Neural cell (in vitro differentiated cells): ENCODE results near the gene FHOD3.

Experiments used
- EZH2 ChIP-seq: fragments of 200-600, 300-800 bp; shearing (Covaris generic), sonication (generic); IDR thresholded peaks from 2 replicates; pipeline ENCODE4 v1.6.1; 2014; ENCODE audit warnings: antibody characterized with exemption, low read length, borderline replicate concordance, mild to moderate bottlenecking; ENCODE audit not compliant: insufficient read depth, poor library complexity, severe bottlenecking
- MXI1 ChIP-seq: fragments of 450-650 bp; conservative IDR thresholded peaks from 2 replicates; pipeline ENCODE4 v1.6.1; 2014; ENCODE audit warnings: antibody characterized with exemption, mild to moderate bottlenecking; ENCODE audit not compliant: poor library complexity, severe bottlenecking
- POLR2AphosphoS5 ChIP-seq: IDR thresholded peaks from 2 replicates; pipeline ENCODE4 v1.6.1; 2012
- RAD21 ChIP-seq: fragments of 450-650 bp; conservative IDR thresholded peaks from 2 replicates; pipeline ENCODE4 v1.6.1; 2014; ENCODE audit warnings: antibody characterized with exemption, mild to moderate bottlenecking, moderate library complexity
- TF ChIP-seq, protein P1 (sequence below): fragments of 450-650 bp; IDR thresholded peaks from 2 replicates; pipeline ENCODE4 v1.5.1; 2014; ENCODE audit warnings: antibody characterized with exemption, mild to moderate bottlenecking, moderate library complexity; ENCODE audit not compliant: poor library complexity, severe bottlenecking
- TF ChIP-seq, protein P2 (sequence below): IDR thresholded peaks from 2 replicates; pipeline ENCODE4 v1.6.1; 2012; ENCODE audit warnings: borderline replicate concordance

GRCh38 chr18:36458306-36458705 lies 160.8 kb downstream of the FHOD3 start:
- TF ChIP-seq, protein P1, sequence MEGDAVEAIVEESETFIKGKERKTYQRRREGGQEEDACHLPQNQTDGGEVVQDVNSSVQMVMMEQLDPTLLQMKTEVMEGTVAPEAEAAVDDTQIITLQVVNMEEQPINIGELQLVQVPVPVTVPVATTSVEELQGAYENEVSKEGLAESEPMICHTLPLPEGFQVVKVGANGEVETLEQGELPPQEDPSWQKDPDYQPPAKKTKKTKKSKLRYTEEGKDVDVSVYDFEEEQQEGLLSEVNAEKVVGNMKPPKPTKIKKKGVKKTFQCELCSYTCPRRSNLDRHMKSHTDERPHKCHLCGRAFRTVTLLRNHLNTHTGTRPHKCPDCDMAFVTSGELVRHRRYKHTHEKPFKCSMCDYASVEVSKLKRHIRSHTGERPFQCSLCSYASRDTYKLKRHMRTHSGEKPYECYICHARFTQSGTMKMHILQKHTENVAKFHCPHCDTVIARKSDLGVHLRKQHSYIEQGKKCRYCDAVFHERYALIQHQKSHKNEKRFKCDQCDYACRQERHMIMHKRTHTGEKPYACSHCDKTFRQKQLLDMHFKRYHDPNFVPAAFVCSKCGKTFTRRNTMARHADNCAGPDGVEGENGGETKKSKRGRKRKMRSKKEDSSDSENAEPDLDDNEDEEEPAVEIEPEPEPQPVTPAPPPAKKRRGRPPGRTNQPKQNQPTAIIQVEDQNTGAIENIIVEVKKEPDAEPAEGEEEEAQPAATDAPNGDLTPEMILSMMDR = no peak
- TF ChIP-seq EZH2 (no peak), POLR2AphosphoS5 (no peak), MXI1 (no peak), RAD21 (no peak)
- TF ChIP-seq, protein P2, sequence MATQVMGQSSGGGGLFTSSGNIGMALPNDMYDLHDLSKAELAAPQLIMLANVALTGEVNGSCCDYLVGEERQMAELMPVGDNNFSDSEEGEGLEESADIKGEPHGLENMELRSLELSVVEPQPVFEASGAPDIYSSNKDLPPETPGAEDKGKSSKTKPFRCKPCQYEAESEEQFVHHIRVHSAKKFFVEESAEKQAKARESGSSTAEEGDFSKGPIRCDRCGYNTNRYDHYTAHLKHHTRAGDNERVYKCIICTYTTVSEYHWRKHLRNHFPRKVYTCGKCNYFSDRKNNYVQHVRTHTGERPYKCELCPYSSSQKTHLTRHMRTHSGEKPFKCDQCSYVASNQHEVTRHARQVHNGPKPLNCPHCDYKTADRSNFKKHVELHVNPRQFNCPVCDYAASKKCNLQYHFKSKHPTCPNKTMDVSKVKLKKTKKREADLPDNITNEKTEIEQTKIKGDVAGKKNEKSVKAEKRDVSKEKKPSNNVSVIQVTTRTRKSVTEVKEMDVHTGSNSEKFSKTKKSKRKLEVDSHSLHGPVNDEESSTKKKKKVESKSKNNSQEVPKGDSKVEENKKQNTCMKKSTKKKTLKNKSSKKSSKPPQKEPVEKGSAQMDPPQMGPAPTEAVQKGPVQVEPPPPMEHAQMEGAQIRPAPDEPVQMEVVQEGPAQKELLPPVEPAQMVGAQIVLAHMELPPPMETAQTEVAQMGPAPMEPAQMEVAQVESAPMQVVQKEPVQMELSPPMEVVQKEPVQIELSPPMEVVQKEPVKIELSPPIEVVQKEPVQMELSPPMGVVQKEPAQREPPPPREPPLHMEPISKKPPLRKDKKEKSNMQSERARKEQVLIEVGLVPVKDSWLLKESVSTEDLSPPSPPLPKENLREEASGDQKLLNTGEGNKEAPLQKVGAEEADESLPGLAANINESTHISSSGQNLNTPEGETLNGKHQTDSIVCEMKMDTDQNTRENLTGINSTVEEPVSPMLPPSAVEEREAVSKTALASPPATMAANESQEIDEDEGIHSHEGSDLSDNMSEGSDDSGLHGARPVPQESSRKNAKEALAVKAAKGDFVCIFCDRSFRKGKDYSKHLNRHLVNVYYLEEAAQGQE = no peak
